ENCODE measurements around the gene NPEPPS. TPM values are rescaled to one million over a fixed set of nuclear protein-coding genes. Genes with fewer than 3 reads are reported as not detected.

NPEPPS gene
- total RNA-seq, 1 donor from 2014 or later, result 46.6 TPM

- ATAC-seq (no peak), DNase-seq (ENCODE audit: low spot score) (no peak)
Measured at GRCh38 chr17:47660064-47660492, 129.2 kb downstream of the NPEPPS start.

GRCh38 chr17:47663912-47664623 lies 133.2 kb downstream of the NPEPPS start:
- ATAC-seq (peak; percentile 92), DNase-seq (ENCODE audit: low spot score) (no peak)

- ATAC-seq, result no peak
- DNase-seq (ENCODE audit: low spot score), result no peak
Measured at GRCh38 chr17:47664624-47664941, 133.7 kb downstream of the NPEPPS start.

GRCh38 chr17:47665655-47666054 lies 134.7 kb downstream of the NPEPPS start:
- peak; percentile 25 for ATAC-seq
- no peak for DNase-seq (ENCODE audit: low spot score)

GRCh38 chr17:47669081-47669480 lies 138.2 kb downstream of the NPEPPS start:
- DNase-seq (ENCODE audit: low spot score) (no peak), ATAC-seq (no peak)

- ATAC-seq (no peak), DNase-seq (ENCODE audit: low spot score) (no peak)
Measured at GRCh38 chr17:47670064-47670463, 139.2 kb downstream of the NPEPPS start.

Other genes with a start within 250 kb of the NPEPPS start
- gene EFCAB13, start 207.2 kb upstream of the NPEPPS start, total RNA-seq, result 4.6 TPM
- gene KPNB1, start 118.8 kb downstream of the NPEPPS start, total RNA-seq, result 79.3 TPM
- 2.2 TPM for gene TBKBP1, start 163.1 kb downstream of the NPEPPS start, total RNA-seq
- 0.38 TPM for gene TBX21, start 202.1 kb downstream of the NPEPPS start, total RNA-seq